ENCODE measurements around the gene THSD4. TPM values are rescaled to one million over a fixed set of nuclear protein-coding genes. Genes with fewer than 3 reads are reported as not detected.

Gene THSD4
- total RNA-seq, 1 experiment from 2014 or later, result 24.2 TPM

DNA sequence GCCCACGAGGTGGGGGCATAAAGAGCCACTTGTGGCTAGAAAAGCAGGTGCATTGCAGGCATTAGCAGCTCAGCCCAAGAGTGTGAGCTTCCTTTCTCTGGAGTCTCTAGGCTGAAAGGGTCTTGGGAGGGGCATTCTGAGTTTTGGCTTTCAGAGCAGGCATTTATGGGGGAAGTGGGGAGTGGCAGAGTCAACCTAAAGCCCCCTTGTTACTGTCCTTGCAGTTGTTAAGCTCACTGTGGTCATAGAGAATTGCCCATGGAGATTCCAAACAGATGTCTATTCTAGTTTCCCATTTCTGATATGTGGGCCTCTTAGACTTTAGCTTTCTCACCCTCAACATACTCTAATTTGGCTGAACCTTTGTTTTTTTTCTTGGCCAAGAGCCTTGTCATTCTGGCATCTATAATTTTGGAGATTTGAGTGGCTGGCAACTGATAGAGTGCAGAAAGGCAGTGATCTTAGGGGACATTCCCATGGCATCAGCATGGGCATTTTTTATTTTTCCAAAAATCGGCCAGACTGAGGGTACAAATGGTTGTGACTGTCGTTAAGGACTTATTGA, 217.9 kb downstream of the THSD4 start:
- Mint-ChIP-seq H3K9me3 (ENCODE audit: low read depth, unreplicated experiment) (no peaks in the 10 kb centered on the region), H3K27me3 (ENCODE audit: unreplicated experiment) (no peaks in the 10 kb centered on the region), H3K4me3 (ENCODE audit: low read depth, unreplicated experiment) (no peak overlapping the region), H3K36me3 (ENCODE audit: insufficient read depth, unreplicated experiment) (peaks cover 12% of the 10 kb centered on the region), H3K27ac (ENCODE audit: unreplicated experiment) (no peak overlapping the region), H3K4me1 (ENCODE audit: low read depth, unreplicated experiment) (peaks cover 19% of the 10 kb centered on the region)
- CTCF ChIA-PET, result no interaction called here
- intact Hi-C loops (cut with micrococcal nuclease; ENCODE audit: unreplicated experiment), result no loop called here
- BruUV-seq (replicated peaks), result no TSS peak
- TF ChIP-seq CTCF (IDR thresholded peaks at IDR 0.05; ENCODE audit: unreplicated experiment), result no peak
- no peak for DNase-seq

GRCh38 chr15:71333839-71334238, 218.6 kb downstream of the THSD4 start:
- Mint-ChIP-seq H3K36me3 (ENCODE audit: insufficient read depth, unreplicated experiment) (peaks cover 12% of the 10 kb centered on the region), H3K27ac (ENCODE audit: unreplicated experiment) (no peak overlapping the region), H3K4me3 (ENCODE audit: low read depth, unreplicated experiment) (no peak overlapping the region), H3K27me3 (ENCODE audit: unreplicated experiment) (no peaks in the 10 kb centered on the region), H3K9me3 (ENCODE audit: low read depth, unreplicated experiment) (no peaks in the 10 kb centered on the region), H3K4me1 (ENCODE audit: low read depth, unreplicated experiment) (peaks cover 25% of the 10 kb centered on the region)
- intact Hi-C loops (cut with micrococcal nuclease; ENCODE audit: unreplicated experiment), result no loop called here
- DNase-seq, result no peak
- CTCF ChIA-PET, result no interaction called here
- BruUV-seq (replicated peaks), result no TSS peak
- no peak for TF ChIP-seq CTCF (IDR thresholded peaks at IDR 0.05; ENCODE audit: unreplicated experiment)

- Mint-ChIP-seq H3K9me3 (ENCODE audit: low read depth, unreplicated experiment) (no peaks in the 10 kb centered on the region), H3K27ac (ENCODE audit: unreplicated experiment) (no peak overlapping the region), H3K4me1 (ENCODE audit: low read depth, unreplicated experiment) (peaks cover 31% of the 10 kb centered on the region), H3K4me3 (ENCODE audit: low read depth, unreplicated experiment) (no peak overlapping the region), H3K27me3 (ENCODE audit: unreplicated experiment) (no peaks in the 10 kb centered on the region), H3K36me3 (ENCODE audit: insufficient read depth, unreplicated experiment) (peaks cover 12% of the 10 kb centered on the region)
- BruUV-seq (replicated peaks), result no TSS peak
- DNase-seq, result no peak
- TF ChIP-seq CTCF (IDR thresholded peaks at IDR 0.05; ENCODE audit: unreplicated experiment), result no peak
- CTCF ChIA-PET, result no interaction called here
- intact Hi-C loops (cut with micrococcal nuclease; ENCODE audit: unreplicated experiment), result no loop called here
These were observed 219.2 kb downstream of the THSD4 start for GRCh38 chr15:71334434-71334833.

DNA sequence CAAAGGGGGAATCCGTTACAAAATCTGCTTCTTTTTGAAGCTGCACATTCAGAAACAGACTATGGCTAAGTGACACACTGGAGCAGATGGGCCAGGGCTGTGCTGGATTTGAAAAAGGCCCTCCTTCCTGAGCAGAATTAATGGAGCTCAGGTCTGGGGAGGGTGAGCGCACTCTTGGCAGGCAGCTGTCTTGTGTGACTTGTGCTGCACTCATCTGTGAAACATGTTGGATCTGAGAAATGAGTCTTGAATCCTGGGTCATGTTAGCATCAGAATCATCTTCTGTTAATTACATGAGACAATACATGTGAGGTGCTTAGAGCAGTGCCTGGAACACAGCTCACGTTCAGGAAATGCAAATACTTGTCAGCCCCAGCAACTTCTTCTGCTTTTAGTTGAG, 219.6 kb downstream of the THSD4 start:
- no peak overlapping the region for H3K4me3 Mint-ChIP-seq (ENCODE audit: low read depth, unreplicated experiment)
- H3K27ac Mint-ChIP-seq (ENCODE audit: unreplicated experiment), result no peak overlapping the region
- H3K4me1 Mint-ChIP-seq (ENCODE audit: low read depth, unreplicated experiment), result peaks cover 32% of the 10 kb centered on the region
- TF ChIP-seq CTCF (IDR thresholded peaks at IDR 0.05; ENCODE audit: unreplicated experiment), result no peak
- intact Hi-C loops (cut with micrococcal nuclease; ENCODE audit: unreplicated experiment), result no loop called here
- peaks cover 12% of the 10 kb centered on the region for H3K36me3 Mint-ChIP-seq (ENCODE audit: insufficient read depth, unreplicated experiment)
- no TSS peak for BruUV-seq (replicated peaks)
- no peaks in the 10 kb centered on the region for H3K27me3 Mint-ChIP-seq (ENCODE audit: unreplicated experiment)
- DNase-seq, result no peak
- no peaks in the 10 kb centered on the region for H3K9me3 Mint-ChIP-seq (ENCODE audit: low read depth, unreplicated experiment)
- CTCF ChIA-PET, result no interaction called here
